K562 (cell line): Measurements from ENCODE around the gene NUDT22. TPM values are rescaled to one million over a fixed set of nuclear protein-coding genes. Genes with fewer than 3 reads are reported as not detected.

ENCODE experiments used
- CC2D1A ChIP-seq: fragments of 450-650 bp; IDR thresholded peaks from 2 replicates; pipeline ENCODE4 v1.6.1; 2017; ENCODE audit warnings: mild to moderate bottlenecking
- CXXC5 ChIP-seq: fragments of 250-450 bp; sonication (Bioruptor Pico); IDR thresholded peaks from 2 replicates; pipeline ENCODE4 v1.8.0; 2022; ENCODE audit warnings: inconsistent platforms, mild to moderate bottlenecking, moderate library complexity
- KAT7 ChIP-seq: sonication (generic); formaldehyde crosslinking; IDR thresholded peaks from 2 replicates; pipeline ENCODE4 v1.8.0; 2022; ENCODE audit warnings: missing genetic modification reagents, mild to moderate bottlenecking, borderline replicate concordance
- MAFK ChIP-seq: IDR thresholded peaks from 2 replicates; pipeline ENCODE4 v1.6.1; 2011; ENCODE audit warnings: low read length, improper control_type of control experiment
- NFIC ChIP-seq: fragments of 450-650 bp; IDR thresholded peaks from 2 replicates; pipeline ENCODE4 v1.6.1; 2017; ENCODE audit warnings: mild to moderate bottlenecking, inconsistent platforms
- PHF20 ChIP-seq: fragments of 450-650 bp; IDR thresholded peaks from 2 replicates; pipeline ENCODE4 v1.6.1; 2018; ENCODE audit not compliant: partially characterized antibody
- RBM14 ChIP-seq: fragments of 200-400 bp; formaldehyde crosslinking; IDR thresholded peaks from 2 replicates; pipeline ENCODE4 v1.6.1; 2018; ENCODE audit warnings: low read depth, mild to moderate bottlenecking, low read length, moderate library complexity, borderline replicate concordance; ENCODE audit not compliant: insufficient read depth
- SP1 ChIP-seq: sonication (generic); formaldehyde crosslinking; IDR thresholded peaks from 2 replicates; pipeline ENCODE4 v1.8.1; 2022; ENCODE audit warnings: mild to moderate bottlenecking, missing genetic modification reagents
- TEAD1 ChIP-seq, 2 experiments: fragments of 450-650 bp in 1 of 2; sonication (generic) in 1 of 2; formaldehyde crosslinking; IDR thresholded peaks; 2 replicates each; pipeline versions ENCODE4 v1.4.0 to v1.8.0; 2020 to 2022; ENCODE audit warnings: mild to moderate bottlenecking in 2 of 2, missing genetic modification reagents in 1 of 2
- polyA plus RNA-seq, 8 experiments: library from polyadenylated mRNA; depleted of rRNA in 4 of 8; stranded (reverse) in 5 of 8; unstranded in 3 of 8; fragments of >200 nt; fragmentation: Nextera tagmentation in 2 of 8; fragmentation: Illumina TruSeq in 1 of 8; extraction: Ambion mirVana in 2 of 8; extraction: Trizol in 1 of 8; gene quantifications; 2 replicates each; pipeline versions ENCODE4 v1.2.1 to v1.2.3, GENCODE V29; 2011 to 2014; ENCODE audit warnings: inconsistent platforms in 1 of 8, missing spikeins in 1 of 8
- total RNA-seq, 7 experiments: library from RNA; depleted of rRNA in 6 of 7; stranded (reverse); fragments of >200 nt in 6 of 7; fragmentation: Illumina TruSeq in 2 of 7; extraction: Trizol in 2 of 7; gene quantifications; 2 replicates each; pipeline versions ENCODE4 v1.2.1 to v1.2.3, GENCODE V29; 2011 to 2021; ENCODE audit warnings: low replicate concordance in 1 of 7
- TF ChIP-seq, protein P1 (sequence below): fragments of 250-450 bp; sonication (Bioruptor Pico); IDR thresholded peaks from 2 replicates; pipeline ENCODE4 v1.5.0; 2022; ENCODE audit warnings: mild to moderate bottlenecking
- TF ChIP-seq, protein P2 (sequence below), 2 experiments: fragments of 450-650 bp in 1 of 2; sonication (generic) in 1 of 2; formaldehyde crosslinking in 1 of 2; IDR thresholded peaks in 1 of 2; conservative IDR thresholded peaks in 1 of 2; 2 replicates each; pipeline versions ENCODE4 v1.6.1 to v1.8.1; 2016 to 2023; ENCODE audit warnings: mild to moderate bottlenecking in 2 of 2, moderate library complexity in 2 of 2, inconsistent platforms in 1 of 2, missing genetic modification reagents in 1 of 2
- TF ChIP-seq, protein P3 (sequence below): fragments of 450-650 bp; formaldehyde crosslinking; IDR thresholded peaks from 2 replicates; pipeline ENCODE4 v1.4.0; 2020; ENCODE audit warnings: mild to moderate bottlenecking, mixed read lengths

Gene NUDT22
- total and polyA plus RNA-seq, 9 of the 15 experiments (the other 6 are each of a cell fraction or from before 2014, with no cell fraction given) = 6.3 to 92.6 (median 37.4) TPM

DNA sequence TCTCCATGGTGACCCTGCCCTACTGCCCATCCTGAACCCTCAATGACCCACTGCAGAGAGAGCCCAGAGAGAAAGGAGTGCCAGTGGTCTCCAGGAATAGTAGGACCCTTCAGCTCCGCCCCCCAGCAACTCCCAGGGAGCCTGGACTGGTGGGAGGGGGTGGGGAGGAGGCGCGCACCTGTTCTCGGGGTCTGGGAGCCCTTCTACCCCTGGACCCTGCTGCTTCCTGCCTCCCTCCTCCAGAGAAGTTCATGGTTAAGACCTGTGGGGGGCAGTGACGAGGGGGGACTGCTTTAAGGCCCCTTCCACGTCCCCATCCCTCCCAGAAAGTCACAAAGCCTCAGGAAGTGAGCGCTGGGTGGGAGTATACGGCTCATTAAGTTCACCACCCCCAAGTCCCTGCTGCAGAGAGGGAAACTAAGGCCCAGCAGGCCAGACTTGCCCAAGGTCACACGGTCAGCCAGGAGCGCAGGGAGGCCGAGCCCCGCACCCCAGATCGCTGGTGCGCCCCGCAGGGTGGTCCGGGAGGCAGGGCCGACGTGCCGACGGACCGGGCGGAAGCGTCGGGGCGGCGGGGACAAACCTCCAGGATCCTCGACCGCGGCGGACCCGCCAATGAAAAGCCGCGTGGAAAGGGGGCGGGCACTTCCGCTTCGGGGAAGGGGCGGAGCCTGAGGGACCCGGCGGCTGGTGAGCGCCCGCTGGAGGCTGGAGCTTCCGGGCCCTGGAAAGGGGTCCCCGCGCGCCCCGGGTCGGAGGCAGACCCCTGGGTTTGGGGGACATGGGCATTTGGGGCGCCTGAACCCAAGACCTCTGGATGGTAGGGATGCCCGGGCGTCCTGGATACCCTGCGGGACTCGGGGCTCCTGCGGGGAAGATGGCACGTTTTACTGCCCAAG is at the start of gene NUDT22, which contains the start of gene TRPT1 (continued):
- peak; percentile 16; the same call in 1 of the 2 replicates for TF ChIP-seq CC2D1A
- TF ChIP-seq, protein P1, sequence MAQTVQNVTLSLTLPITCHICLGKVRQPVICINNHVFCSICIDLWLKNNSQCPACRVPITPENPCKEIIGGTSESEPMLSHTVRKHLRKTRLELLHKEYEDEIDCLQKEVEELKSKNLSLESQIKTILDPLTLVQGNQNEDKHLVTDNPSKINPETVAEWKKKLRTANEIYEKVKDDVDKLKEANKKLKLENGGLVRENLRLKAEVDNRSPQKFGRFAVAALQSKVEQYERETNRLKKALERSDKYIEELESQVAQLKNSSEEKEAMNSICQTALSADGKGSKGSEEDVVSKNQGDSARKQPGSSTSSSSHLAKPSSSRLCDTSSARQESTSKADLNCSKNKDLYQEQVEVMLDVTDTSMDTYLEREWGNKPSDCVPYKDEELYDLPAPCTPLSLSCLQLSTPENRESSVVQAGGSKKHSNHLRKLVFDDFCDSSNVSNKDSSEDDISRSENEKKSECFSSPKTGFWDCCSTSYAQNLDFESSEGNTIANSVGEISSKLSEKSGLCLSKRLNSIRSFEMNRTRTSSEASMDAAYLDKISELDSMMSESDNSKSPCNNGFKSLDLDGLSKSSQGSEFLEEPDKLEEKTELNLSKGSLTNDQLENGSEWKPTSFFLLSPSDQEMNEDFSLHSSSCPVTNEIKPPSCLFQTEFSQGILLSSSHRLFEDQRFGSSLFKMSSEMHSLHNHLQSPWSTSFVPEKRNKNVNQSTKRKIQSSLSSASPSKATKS (CRISPR knock-in tag) = no peak
- TF ChIP-seq, protein P2, sequence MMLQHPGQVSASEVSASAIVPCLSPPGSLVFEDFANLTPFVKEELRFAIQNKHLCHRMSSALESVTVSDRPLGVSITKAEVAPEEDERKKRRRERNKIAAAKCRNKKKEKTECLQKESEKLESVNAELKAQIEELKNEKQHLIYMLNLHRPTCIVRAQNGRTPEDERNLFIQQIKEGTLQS (IDR thresholded peaks at IDR 0.05) = no peak
- TF ChIP-seq, protein P2 (CRISPR knock-in tag; conservative IDR thresholded peaks at IDR 0.05) = 0 out of 2 replicates have a peak, but pooled peaks have one; percentile 24
- TF ChIP-seq SP1 (CRISPR knock-in tag) = peak; percentile 87
- TF ChIP-seq RBM14 = no peak
- peak; percentile 39 for TF ChIP-seq PHF20
- TF ChIP-seq, protein P3, sequence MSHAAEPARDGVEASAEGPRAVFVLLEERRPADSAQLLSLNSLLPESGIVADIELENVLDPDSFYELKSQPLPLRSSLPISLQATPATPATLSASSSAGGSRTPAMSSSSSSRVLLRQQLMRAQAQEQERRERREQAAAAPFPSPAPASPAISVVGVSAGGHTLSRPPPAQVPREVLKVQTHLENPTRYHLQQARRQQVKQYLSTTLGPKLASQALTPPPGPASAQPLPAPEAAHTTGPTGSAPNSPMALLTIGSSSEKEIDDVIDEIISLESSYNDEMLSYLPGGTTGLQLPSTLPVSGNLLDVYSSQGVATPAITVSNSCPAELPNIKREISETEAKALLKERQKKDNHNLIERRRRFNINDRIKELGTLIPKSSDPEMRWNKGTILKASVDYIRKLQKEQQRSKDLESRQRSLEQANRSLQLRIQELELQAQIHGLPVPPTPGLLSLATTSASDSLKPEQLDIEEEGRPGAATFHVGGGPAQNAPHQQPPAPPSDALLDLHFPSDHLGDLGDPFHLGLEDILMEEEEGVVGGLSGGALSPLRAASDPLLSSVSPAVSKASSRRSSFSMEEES (CRISPR knock-in tag) = no peak
- 0 out of 2 replicates have a peak, but pooled peaks have one; percentile 33 for TF ChIP-seq NFIC
- TF ChIP-seq KAT7 = peak; percentile 90
- TF ChIP-seq CXXC5 (CRISPR knock-in tag) = peak; percentile 77
- TF ChIP-seq TEAD1 (CRISPR knock-in tag; IDR thresholded peaks at IDR 0.05) = peak in 1 of 2 experiments; percentile 45; a peak in 1 of 4 replicates
- TF ChIP-seq MAFK = no peak
